ENCODE results near the gene EEIG1. TPM values are rescaled to one million over a fixed set of nuclear protein-coding genes. Genes with fewer than 3 reads are reported as not detected.

EEIG1 gene
- total and polyA plus RNA-seq, 8 donors, result 28.2 to 67.3 (median 38.8) TPM

- peaks cover 0 to 12% of the 10 kb centered on the region in 2 donors for H3K27me3 ChIP-seq
- peak overlapping the region in 1 of 2 donors; percentile 70 for H3K27ac ChIP-seq
- peaks cover 59 to 96% of the 10 kb centered on the region in 2 donors for H3K4me1 ChIP-seq
- no peaks in the 10 kb centered on the region for H3K9me3 ChIP-seq
- DNase-seq, result no peak
- no peak overlapping the region for H3K4me3 ChIP-seq
- intact Hi-C loops (cut with DNase I), result no loop called here
- H3K36me3 ChIP-seq, result no peaks in the 10 kb centered on the region
- ATAC-seq, result no peak
- no peak for TF ChIP-seq CTCF (IDR thresholded peaks at IDR 0.05)
Measured at GRCh38 chr9:127975376-127976315, 5.1 kb downstream of the EEIG1 start.

- Histone ChIP-seq H3K9me3 (no peaks in the 10 kb centered on the region), H3K4me3 (no peak overlapping the region), H3K4me1 (peaks cover 61 to 98% of the 10 kb centered on the region in 2 donors), H3K27ac (no peak overlapping the region), H3K36me3 (no peaks in the 10 kb centered on the region), H3K27me3 (peaks cover 0 to 7% of the 10 kb centered on the region in 2 donors)
- peak in 1 of 4 donors; percentile 78 for DNase-seq
- intact Hi-C loops (cut with DNase I), result no loop called here
- TF ChIP-seq CTCF (IDR thresholded peaks at IDR 0.05), result no peak
- no peak for ATAC-seq
Measured at GRCh38 chr9:127974769-127975261, 6.0 kb downstream of the EEIG1 start.

GRCh38 chr9:127974001-127974768 lies 6.6 kb downstream of the EEIG1 start:
- H3K27ac ChIP-seq, result peak overlapping the region in 1 of 2 donors; percentile 28
- intact Hi-C loops (cut with DNase I), result no loop called here
- H3K4me1 ChIP-seq, result peaks cover 64 to 98% of the 10 kb centered on the region in 2 donors
- ATAC-seq (no peak), DNase-seq (peak in 1 of 4 donors; percentile 45)
- peaks cover 0 to under 1% of the 10 kb centered on the region in 2 donors for H3K27me3 ChIP-seq
- TF ChIP-seq CTCF (IDR thresholded peaks at IDR 0.05), result no peak
- H3K36me3 ChIP-seq, result no peaks in the 10 kb centered on the region
- H3K4me3 ChIP-seq, result no peak overlapping the region
- H3K9me3 ChIP-seq, result no peaks in the 10 kb centered on the region

- peaks cover 70 to 97% of the 10 kb centered on the region in 2 donors for H3K4me1 ChIP-seq
- H3K4me3 ChIP-seq, result no peak overlapping the region
- peak overlapping the region; percentile 10 to 28 for H3K27ac ChIP-seq
- no peaks in the 10 kb centered on the region for H3K9me3 ChIP-seq
- TF ChIP-seq CTCF (IDR thresholded peaks at IDR 0.05), result no peak
- DNase-seq (peak in 1 of 4 donors; percentile 62), ATAC-seq (no peak)
- no peaks in the 10 kb centered on the region for H3K27me3 ChIP-seq
- intact Hi-C loops (cut with DNase I), result no loop called here
- no peaks in the 10 kb centered on the region for H3K36me3 ChIP-seq
Measured at GRCh38 chr9:127973169-127974000, 7.4 kb downstream of the EEIG1 start.

All from left lung (tissue), 10 donors.